ENCODE measurements around the gene ATP6V0E1.
A peak's percentile ranks its signal among the peaks of the same experiment; 100 is the strongest.
"Not testable (repeated sequence)": the region's sequence is repeated elsewhere in the genome, so short reads cannot be mapped to it uniquely, and the experiment has no call there.

ATP6V0E1 gene

GRCh38 chr5:173051746-173052145, 68.2 kb downstream of the ATP6V0E1 start:
- no peak for DNase-seq
- in situ Hi-C loops (cut with HindIII; ENCODE audit: low pct_ligation_motif_present, low pct_unique_long_range_greater_than_20kb, low sequenced_read_pairs), result no loop called here

DNA sequence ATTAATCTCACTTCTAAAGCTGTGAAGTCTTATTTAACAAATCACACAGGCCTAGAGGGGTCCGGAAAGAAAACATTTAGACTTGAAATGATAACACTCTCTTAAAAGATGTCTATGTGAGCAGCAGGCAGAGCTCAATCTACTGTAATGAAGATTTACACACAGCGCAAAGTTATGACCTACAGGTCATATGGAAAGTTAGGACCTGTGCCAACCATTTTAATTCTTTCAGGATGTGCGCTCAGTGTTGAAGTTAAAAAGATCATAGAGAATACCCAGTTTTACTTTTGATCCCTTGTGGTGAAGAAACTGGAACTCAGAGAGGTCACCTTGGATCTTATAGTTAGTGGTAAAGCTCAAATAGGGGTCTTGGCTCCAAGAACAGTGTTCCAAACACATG, 69.5 kb downstream of the ATP6V0E1 start:
- DNase-seq, result no peak
- in situ Hi-C loops (cut with HindIII; ENCODE audit: low pct_ligation_motif_present, low pct_unique_long_range_greater_than_20kb, low sequenced_read_pairs), result no loop called here

DNA sequence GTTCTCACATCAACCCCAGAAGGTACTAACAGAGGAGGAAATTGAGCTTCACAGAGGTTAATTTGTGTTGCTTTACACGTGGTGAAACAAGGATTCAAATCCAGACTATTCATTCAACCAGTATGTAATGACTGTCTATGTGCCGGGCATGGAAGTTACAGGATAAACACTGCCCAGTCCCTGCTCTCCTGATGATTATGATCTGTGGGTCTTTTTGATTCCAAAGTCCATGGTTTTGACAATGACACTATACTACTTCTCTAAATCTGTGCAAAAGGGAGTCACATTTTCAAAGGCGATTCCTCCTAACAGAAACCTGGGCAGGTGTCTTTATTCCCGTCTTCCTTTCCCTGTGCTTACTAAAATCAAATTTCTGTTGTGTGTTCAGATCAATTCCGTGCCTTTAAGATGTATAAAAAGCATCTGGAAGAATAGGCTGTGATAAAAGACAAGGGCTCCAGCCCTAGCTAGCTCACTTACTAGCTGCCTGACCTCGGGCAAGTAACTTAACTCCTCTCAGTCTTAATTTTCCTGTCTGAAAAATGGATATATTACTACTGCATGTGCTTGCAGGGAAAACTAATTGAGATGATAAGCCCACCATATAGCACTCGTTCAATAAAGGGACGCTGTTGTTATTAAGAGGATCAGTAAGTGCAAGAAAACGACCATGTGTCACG, 71.6 kb downstream of the ATP6V0E1 start:
- in situ Hi-C loops (cut with HindIII; ENCODE audit: low pct_ligation_motif_present, low pct_unique_long_range_greater_than_20kb, low sequenced_read_pairs), result no loop called here
- DNase-seq, result no peak

DNA sequence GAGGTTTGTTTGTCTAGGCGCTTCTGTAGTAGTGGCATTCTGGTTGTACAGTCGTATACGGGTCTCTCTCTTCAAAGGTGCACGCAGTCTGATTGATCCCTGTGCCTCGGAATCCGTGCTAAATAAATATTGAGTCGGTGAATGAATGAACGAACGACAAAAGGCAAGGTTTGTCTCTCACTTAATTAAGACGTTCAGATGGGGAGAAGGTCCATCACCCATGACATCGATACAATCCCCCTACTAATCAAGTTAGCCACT, 72.1 kb downstream of the ATP6V0E1 start:
- in situ Hi-C loops (cut with HindIII; ENCODE audit: low pct_ligation_motif_present, low pct_unique_long_range_greater_than_20kb, low sequenced_read_pairs), result no loop called here
- DNase-seq, result peak; percentile 9

GRCh38 chr5:173055983-173056782, 72.6 kb downstream of the ATP6V0E1 start, which contains the start of gene CREBRF:
Gene CREBRF (plus strand): TSS chr5:173056352. CDS start chr5:173080776, 24,424 bp downstream.
- peak; percentile 92 for DNase-seq
- in situ Hi-C loops (cut with HindIII; ENCODE audit: low pct_ligation_motif_present, low pct_unique_long_range_greater_than_20kb, low sequenced_read_pairs), result no loop called here

- in situ Hi-C loops (cut with HindIII; ENCODE audit: low pct_ligation_motif_present, low pct_unique_long_range_greater_than_20kb, low sequenced_read_pairs), result no loop called here
- DNase-seq, result no peak
Measured at GRCh38 chr5:173056783-173057061, 73.2 kb downstream of the ATP6V0E1 start.

DNA sequence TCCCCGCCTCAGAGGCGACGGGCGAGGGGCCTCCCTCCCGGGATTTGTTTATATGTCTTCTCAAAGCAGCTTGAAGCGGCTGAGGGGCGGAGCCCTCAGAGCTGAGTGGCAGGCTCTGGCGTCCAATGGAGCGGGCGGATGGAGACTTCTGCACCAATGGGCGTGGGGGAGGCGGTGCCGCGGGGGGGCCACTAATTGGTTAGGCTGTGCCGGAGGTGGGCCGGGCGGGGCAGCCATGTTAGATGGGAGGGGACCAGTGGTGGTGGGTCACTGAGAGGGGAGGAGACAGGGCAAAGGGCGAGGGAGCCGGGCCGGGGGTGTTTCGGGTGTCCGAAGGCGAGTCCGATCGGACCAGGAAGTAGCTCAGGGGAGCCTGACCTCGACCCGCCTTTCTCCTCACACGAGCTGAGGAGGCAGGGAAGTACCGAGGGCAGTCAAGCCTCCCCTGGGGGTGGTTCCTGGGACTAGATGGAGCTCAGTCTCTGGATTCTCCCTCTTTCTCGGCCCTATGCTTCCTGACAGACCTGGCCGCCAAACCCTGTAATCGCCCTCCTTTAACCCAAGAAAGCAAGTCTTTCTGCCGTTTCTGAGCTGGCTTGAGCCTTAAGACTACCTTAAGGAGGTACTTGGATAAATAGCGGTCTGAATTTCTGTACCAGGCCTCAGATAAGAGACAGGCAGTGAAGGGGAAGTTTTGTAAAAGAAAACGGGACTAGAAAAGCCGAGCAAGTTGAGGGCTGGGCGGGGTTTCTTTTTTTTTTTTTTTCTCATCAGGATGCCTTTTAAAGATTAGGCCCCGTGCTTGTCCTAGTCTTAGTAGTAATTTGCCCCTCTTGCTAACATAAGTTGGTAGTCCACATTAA, 73.7 kb downstream of the ATP6V0E1 start:
- peak; percentile 97 for DNase-seq
- in situ Hi-C loops (cut with HindIII; ENCODE audit: low pct_ligation_motif_present, low pct_unique_long_range_greater_than_20kb, low sequenced_read_pairs), result no loop called here

- in situ Hi-C loops (cut with HindIII; ENCODE audit: low pct_ligation_motif_present, low pct_unique_long_range_greater_than_20kb, low sequenced_read_pairs), result no loop called here
- no peak for DNase-seq
Measured at GRCh38 chr5:173062141-173062540, 78.6 kb downstream of the ATP6V0E1 start.

- in situ Hi-C loops (cut with HindIII; ENCODE audit: low pct_ligation_motif_present, low pct_unique_long_range_greater_than_20kb, low sequenced_read_pairs), result no loop called here
- no peak for DNase-seq
Measured at GRCh38 chr5:173065155-173065554, 81.6 kb downstream of the ATP6V0E1 start.

DNA sequence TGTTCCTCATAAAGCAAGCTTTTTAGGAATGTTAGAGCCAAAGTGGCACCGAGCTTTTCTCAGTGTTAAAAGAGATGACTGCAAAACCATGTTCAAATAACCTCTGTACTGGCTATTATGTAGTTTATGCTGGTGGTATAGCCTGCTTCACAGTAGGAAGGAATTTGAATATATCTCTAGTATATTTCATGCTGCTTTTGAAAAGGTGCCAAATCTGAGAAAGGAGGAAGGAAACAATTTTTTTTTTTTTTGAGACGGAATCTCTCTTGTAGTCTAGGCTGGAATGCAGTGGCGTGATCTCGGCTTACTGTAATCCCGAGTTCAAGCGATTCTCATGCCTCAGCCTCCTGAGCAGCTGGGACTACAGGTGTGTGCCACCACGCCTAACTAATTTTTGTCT, 86.1 kb downstream of the ATP6V0E1 start:
- DNase-seq, result no peak
- in situ Hi-C loops (cut with HindIII; ENCODE audit: low pct_ligation_motif_present, low pct_unique_long_range_greater_than_20kb, low sequenced_read_pairs), result no loop called here

DNA sequence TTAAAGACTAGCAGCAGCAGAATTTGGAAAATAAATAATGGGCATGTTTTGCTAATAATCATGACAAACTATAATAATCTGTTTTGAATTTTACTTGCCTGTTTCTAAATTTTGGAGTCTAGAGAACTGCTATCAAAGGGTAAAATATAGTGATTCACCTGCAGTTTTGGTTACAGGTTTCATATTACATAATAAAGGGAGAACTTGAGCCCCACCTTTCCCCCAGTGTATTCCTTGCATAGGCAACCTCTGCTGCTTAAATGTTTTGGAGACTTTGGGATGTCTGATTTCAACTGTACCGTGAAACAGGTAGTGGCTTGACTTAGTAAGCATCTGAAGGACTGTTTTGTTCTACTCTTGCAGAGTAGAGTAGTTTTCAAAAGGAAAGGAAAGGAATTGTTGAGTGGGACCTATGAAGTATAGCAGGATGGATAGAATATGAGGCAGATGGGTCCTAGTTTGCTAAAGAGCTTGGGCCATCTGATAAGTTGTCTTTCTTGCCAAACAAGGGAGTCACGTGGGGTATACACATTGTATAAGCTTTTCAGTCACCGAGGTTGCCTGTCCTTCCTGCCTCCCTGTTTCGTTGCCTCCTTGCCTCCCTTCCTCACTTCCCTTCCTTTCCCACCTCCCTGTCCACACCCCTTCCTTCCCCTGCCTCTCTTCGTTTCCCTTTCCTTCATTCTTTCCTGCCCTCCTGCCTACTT, 91.7 kb downstream of the ATP6V0E1 start:
- in situ Hi-C loops (cut with HindIII; ENCODE audit: low pct_ligation_motif_present, low pct_unique_long_range_greater_than_20kb, low sequenced_read_pairs), result no loop called here
- DNase-seq, result no peak

DNA sequence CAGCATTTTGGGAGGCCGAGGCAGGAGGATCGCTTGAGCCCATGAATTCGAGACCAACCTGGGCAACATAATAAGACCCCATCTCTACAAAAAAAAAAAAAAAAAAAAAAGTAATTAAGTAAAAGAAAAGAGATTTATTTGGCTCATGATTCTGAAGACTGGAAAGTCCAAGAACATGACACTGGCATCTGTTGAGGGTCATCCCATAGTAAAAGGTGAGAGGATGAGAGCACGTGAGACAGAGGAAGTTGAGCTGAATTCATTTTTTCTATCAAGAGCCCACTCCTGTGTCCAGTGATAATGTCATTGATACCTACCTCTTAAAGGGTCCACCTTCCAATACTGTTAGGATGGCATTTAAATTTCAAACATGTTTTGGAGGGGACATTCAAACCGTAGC, 92.4 kb downstream of the ATP6V0E1 start:
- in situ Hi-C loops (cut with HindIII; ENCODE audit: low pct_ligation_motif_present, low pct_unique_long_range_greater_than_20kb, low sequenced_read_pairs), result no loop called here
- no peak for DNase-seq

- in situ Hi-C loops (cut with HindIII; ENCODE audit: low pct_ligation_motif_present, low pct_unique_long_range_greater_than_20kb, low sequenced_read_pairs); DNase-seq: not testable (repeated sequence)
Measured at GRCh38 chr5:173076471-173076870, 92.9 kb downstream of the ATP6V0E1 start.

DNA sequence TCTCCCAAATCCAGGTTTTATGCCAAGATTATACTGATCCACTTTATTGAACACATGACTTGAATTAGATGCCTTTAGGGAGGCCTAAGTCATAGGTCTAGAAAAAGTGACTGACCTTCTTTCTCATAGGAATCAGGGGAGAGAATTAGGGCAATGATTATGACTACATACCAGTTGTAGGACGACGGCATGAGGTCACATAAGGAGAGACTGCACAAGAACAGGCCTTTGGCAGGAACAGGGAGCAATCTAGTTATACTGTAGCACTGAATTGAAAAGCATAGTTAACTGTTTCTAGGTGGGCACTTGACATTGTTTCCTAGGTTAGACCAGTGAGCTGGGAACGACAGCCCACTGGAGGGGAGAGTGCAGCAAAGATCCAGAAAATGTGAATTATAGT, 95.3 kb downstream of the ATP6V0E1 start:
- in situ Hi-C loops (cut with HindIII; ENCODE audit: low pct_ligation_motif_present, low pct_unique_long_range_greater_than_20kb, low sequenced_read_pairs), result no loop called here
- DNase-seq, result no peak

Measured in ACHN (cell line).